Osteocyte (in vitro differentiated cells): ENCODE data around the gene ZNG1E. TPM values are rescaled to one million over a fixed set of nuclear protein-coding genes. Genes with fewer than 3 reads are reported as not detected.
"Not testable (repeated sequence)": the region's sequence is repeated elsewhere in the genome, so short reads cannot be mapped to it uniquely, and the experiment has no call there.

Experiments used
- DNase-seq: peaks from one replicate; pipeline ENCODE4 v3.0.0; 2021; ENCODE audit warnings: mixed read lengths; ENCODE audit not compliant: unreplicated experiment; ENCODE audit errors: extremely low spot score
- H3K27ac Mint-ChIP-seq: one replicate; pipeline ENCODE4 v1.8.0; 2021; ENCODE audit warnings: mild to moderate bottlenecking, mixed read lengths; ENCODE audit not compliant: unreplicated experiment
- H3K27me3 Mint-ChIP-seq: one replicate; pipeline ENCODE4 v1.8.0; 2021; ENCODE audit warnings: mixed read lengths; ENCODE audit not compliant: unreplicated experiment
- H3K36me3 Mint-ChIP-seq: one replicate; pipeline ENCODE4 v1.8.0; 2021; ENCODE audit warnings: mixed read lengths; ENCODE audit not compliant: unreplicated experiment
- H3K4me1 Mint-ChIP-seq: one replicate; pipeline ENCODE4 v1.8.0; 2021; ENCODE audit warnings: mixed read lengths; ENCODE audit not compliant: unreplicated experiment
- H3K4me3 Mint-ChIP-seq: one replicate; pipeline ENCODE4 v1.8.0; 2021; ENCODE audit warnings: mild to moderate bottlenecking, moderate library complexity, mixed read lengths; ENCODE audit not compliant: unreplicated experiment
- H3K9me3 Mint-ChIP-seq: one replicate; pipeline ENCODE4 v1.8.0; 2021; ENCODE audit warnings: mixed read lengths; ENCODE audit not compliant: unreplicated experiment
- long read RNA-seq: library from polyadenylated mRNA; unstranded; transcript quantifications from one replicate; pipeline ENCODE4 v2.0.0, GENCODE V29; 2021
- total RNA-seq: library from RNA; stranded (reverse); gene quantifications from 2 replicates; pipeline ENCODE4 v1.2.1, GENCODE V29; 2021
- TF ChIP-seq, protein P1 (sequence below): fragments of 200-600 bp; sonication (generic); IDR thresholded peaks from 2 replicates; pipeline ENCODE4 v1.5.0; 2021; ENCODE audit warnings: antibody characterized with exemption, mild to moderate bottlenecking, moderate library complexity

ZNG1E gene
- 26.6 and 38.7 TPM in 2 replicates for total RNA-seq
- long read RNA-seq, transcript CBWD5-202 (3 exons, 1,347 nt): minor isoform, 9 of 150 reads
- long read RNA-seq, transcript CBWD5-207 (15 exons, 1,791 nt): major isoform, 56 of 150 reads
- long read RNA-seq, transcript CBWD5-233 (16 exons, 1,411 nt): minor isoform, 11 of 150 reads
- long read RNA-seq, transcript CBWD5-209 (14 exons, 1,242 nt): minor isoform, 8 of 150 reads
- long read RNA-seq, partial matches to known transcripts: 5 of 150 reads
- long read RNA-seq, other reads (novel, unspliced or antisense): 55 of 150 reads

DNA sequence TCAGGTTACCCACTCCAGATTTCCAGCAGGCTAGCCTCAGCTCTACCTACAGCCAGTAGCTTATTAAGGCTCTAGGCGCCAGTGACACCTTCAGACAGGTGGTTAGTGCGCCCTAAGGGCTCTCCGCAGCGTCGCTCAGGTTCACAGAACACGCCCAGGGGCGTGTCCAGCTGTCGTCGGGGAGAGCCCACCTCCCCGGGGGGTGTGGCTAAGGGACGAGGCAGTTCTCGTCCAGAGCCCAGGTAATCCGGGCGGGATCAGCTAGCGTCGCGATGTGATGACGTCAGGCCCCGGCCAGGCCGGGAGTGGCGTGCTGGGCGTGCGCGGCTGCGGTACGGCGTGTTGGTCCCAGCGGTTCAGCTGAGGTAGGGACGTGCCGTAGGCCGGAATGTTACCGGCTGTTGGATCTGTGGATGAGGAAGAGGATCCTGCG, at the start of gene ZNG1E:
TSS of gene ZNG1E (plus strand) at position 340 of the 433 bp plus-strand sequence. CDS start at position 389, 49 bp downstream.
- H3K36me3 Mint-ChIP-seq, H3K9me3 Mint-ChIP-seq, H3K27me3 Mint-ChIP-seq, DNase-seq, H3K4me1 Mint-ChIP-seq: not testable (repeated sequence)
- Mint-ChIP-seq H3K4me3 (peak within 1 kb of the TSS; percentile 70), H3K27ac (peak within 1 kb of the TSS; percentile 27)

DNA sequence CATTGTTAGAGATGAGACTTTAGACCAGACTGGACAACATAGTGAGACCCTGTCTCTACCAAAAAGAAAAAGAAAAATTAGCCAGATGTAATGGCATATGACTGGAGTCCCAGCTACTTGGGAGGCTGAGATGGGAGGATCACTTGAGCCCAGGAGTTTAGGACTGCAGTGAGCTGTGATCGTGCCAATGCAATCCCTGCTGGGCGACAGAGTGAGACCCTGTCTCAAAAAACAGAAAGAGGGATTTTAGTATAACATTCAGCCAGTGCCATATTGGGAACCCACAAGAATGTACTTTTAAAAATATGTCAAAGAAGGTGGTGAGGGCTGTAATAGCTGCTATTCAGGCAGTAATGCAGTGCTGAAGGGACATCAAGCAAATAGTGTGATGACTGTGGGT, 2.1 kb upstream of the ZNG1E start:
- H3K4me3 Mint-ChIP-seq, DNase-seq, H3K27ac Mint-ChIP-seq: not testable (repeated sequence)

DNA sequence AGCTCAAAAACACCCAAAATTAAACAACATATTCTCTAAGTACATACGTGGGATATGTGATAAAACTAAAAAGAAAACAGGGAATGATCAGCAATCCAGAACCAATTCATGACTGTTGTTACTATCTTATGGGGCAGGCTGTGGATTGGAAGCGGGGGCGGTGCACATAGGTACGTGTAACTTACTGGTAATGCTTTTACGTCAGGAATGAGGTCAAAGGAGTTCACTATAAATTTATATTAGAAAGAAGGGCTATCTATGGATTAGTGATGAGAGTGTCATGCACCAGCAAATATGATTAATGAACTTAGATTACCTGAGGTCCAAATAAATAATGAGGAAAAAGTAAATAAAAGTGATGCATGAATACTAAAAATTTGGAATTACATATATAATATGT, 710 bp upstream of the ZNG1E start:
- not testable (repeated sequence) for H3K27me3 Mint-ChIP-seq, H3K36me3 Mint-ChIP-seq, H3K9me3 Mint-ChIP-seq, H3K4me1 Mint-ChIP-seq, DNase-seq
- H3K4me3 Mint-ChIP-seq: peak overlapping the region; percentile 62
- H3K27ac Mint-ChIP-seq: peak overlapping the region; percentile 4

More for the DNA sequence above, 2.1 kb upstream of the ZNG1E start:
- not testable (repeated sequence) for H3K4me1 Mint-ChIP-seq, H3K36me3 Mint-ChIP-seq, H3K27me3 Mint-ChIP-seq, H3K9me3 Mint-ChIP-seq

DNA sequence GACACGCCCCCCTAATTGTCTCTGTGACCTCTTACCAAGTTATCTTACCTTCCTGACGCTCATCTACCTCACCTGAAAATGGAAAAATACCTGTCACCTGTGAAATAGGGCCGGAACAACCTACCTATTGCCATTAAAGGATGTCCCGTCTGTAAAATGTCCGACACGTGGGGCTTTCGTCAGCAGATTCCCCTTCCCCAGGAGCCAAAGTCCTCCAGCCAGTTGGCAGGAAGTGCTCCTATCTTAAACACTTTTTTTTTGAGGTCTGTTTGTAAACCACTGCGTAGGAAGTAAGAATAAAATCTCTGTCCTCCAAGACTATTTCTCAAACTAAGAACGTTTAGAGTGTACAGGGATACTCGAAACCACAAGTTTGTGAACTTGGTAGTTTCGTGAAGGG, 661 bp downstream of the ZNG1E start:
- not testable (repeated sequence) for DNase-seq, H3K9me3 Mint-ChIP-seq, H3K4me1 Mint-ChIP-seq, H3K27me3 Mint-ChIP-seq, H3K36me3 Mint-ChIP-seq
- peak overlapping the region; percentile 27 for H3K27ac Mint-ChIP-seq
- H3K4me3 Mint-ChIP-seq: peak overlapping the region; percentile 60

DNA sequence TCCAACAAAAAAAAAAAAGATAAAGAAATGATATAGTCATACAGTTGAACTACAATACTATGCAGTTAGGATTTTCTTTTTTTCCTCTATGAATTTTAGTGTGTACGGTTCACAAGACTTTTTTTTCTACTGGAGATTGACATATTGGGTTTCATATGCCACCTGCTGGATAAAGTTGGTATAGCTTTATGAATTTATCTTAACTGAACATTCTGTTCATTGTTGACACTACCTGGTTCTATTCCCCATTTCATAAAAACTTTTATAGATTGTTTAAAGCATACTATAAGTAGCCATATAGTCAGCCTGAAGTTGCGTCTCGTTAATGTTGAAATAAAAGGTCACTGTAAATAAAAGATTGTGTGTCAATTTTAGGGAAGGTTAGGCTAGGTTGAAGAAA, 2.8 kb downstream of the ZNG1E start:
- H3K36me3 Mint-ChIP-seq, H3K27ac Mint-ChIP-seq, DNase-seq, H3K4me3 Mint-ChIP-seq, H3K4me1 Mint-ChIP-seq, H3K27me3 Mint-ChIP-seq, H3K9me3 Mint-ChIP-seq: not testable (repeated sequence)
- TF ChIP-seq, protein P1, sequence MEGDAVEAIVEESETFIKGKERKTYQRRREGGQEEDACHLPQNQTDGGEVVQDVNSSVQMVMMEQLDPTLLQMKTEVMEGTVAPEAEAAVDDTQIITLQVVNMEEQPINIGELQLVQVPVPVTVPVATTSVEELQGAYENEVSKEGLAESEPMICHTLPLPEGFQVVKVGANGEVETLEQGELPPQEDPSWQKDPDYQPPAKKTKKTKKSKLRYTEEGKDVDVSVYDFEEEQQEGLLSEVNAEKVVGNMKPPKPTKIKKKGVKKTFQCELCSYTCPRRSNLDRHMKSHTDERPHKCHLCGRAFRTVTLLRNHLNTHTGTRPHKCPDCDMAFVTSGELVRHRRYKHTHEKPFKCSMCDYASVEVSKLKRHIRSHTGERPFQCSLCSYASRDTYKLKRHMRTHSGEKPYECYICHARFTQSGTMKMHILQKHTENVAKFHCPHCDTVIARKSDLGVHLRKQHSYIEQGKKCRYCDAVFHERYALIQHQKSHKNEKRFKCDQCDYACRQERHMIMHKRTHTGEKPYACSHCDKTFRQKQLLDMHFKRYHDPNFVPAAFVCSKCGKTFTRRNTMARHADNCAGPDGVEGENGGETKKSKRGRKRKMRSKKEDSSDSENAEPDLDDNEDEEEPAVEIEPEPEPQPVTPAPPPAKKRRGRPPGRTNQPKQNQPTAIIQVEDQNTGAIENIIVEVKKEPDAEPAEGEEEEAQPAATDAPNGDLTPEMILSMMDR: peak; percentile 29

DNA sequence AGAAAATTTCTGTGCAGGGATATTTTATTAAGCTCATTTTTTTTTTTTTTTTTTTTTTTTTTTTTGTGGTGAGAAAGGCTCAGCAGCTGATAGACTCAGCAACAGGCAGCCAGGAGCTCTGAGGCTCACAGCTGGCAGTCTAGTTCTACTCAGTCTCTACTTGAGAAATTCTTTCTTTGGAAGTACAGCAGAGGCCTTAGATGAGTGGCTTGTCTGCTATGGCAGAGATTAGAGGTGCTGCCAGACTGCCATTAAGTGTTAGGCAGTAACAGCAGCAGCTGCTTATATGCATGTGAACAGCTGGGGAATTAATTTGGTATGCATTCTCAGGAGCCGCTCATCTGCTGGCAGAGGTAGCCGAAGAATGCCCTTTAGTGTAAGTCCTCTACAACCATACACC, 27.8 kb downstream of the ZNG1E start:
- H3K9me3 Mint-ChIP-seq, H3K4me3 Mint-ChIP-seq: not testable (repeated sequence)

DNA sequence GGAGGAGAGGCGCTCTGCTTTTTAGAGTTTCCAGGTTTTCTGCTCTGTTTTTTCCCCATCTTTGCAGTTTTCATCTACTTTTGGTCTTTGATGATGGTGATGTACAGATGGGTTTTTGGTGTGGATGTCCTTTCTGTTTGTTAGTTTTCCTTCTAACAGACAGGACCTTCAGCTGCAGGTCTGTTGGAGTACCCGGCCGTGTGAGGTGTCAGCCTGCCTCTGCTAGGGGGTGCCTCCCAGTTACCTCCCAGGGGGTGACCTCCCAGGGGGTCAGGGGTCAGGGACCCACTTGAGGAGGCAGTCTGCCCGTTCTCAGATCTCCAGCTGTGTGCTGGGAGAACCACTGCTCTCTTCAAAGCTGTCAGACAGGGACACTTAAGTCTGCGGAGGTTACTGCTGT, 38.7 kb downstream of the ZNG1E start:
- H3K27me3 Mint-ChIP-seq, H3K9me3 Mint-ChIP-seq, DNase-seq, H3K4me3 Mint-ChIP-seq, H3K4me1 Mint-ChIP-seq, H3K36me3 Mint-ChIP-seq, H3K27ac Mint-ChIP-seq: not testable (repeated sequence)

More for the DNA sequence above, 27.8 kb downstream of the ZNG1E start:
- not testable (repeated sequence) for H3K4me1 Mint-ChIP-seq, DNase-seq, H3K27ac Mint-ChIP-seq, H3K27me3 Mint-ChIP-seq, H3K36me3 Mint-ChIP-seq

DNA sequence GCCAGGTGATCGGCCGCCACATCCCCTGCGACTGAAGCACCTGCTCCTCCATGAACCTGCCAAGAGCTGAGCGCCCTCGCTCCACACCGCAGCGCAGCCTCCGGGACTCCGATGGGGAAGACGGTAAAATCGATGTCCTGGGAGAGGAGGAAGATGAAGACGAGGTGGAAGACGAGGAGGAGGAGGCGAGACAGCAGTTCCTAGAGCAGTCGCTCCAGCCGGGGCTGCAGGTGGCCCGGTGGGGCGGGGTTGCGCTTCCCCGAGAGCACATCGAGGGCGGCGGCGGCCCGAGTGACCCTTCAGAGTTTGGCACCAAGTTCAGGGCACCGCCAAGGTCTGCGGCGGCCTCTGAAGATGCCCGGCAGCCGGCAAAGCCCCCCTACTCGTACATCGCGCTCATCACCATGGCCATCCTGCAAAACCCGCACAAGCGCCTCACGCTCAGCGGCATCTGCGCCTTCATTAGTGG, 61.4 kb downstream of the ZNG1E start, which contains the start of gene FOXD4L4:
TSS of gene FOXD4L4 (plus strand) at position 51 of the 469 bp plus-strand sequence. CDS start at position 51, 0 bp downstream.
- not testable (repeated sequence) for H3K4me3 Mint-ChIP-seq, H3K9me3 Mint-ChIP-seq, H3K4me1 Mint-ChIP-seq, H3K36me3 Mint-ChIP-seq, H3K27ac Mint-ChIP-seq, H3K27me3 Mint-ChIP-seq
- DNase-seq: peak; percentile 83

DNA sequence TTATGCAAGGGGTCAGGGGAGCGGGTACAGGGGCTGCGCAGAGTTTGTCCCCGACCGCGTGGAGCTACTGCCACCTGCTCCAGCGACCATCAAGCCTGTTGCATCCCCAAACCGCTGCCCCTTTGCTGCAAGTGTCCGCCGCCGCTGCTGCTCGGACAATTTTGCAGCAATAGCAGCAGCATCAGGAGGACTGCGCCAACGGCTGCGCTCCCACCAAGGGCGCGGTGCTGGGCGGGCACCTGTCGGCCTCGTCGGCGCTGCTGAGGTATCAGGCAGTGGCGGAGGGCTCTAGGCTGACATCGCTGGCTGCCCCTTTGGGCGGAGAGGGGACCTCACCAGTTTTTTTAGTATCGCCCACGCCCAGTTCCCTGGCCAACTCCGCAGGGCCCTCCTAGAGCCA, 62.4 kb downstream of the ZNG1E start:
- H3K27ac Mint-ChIP-seq, H3K4me1 Mint-ChIP-seq, H3K4me3 Mint-ChIP-seq, H3K36me3 Mint-ChIP-seq, DNase-seq, H3K9me3 Mint-ChIP-seq, H3K27me3 Mint-ChIP-seq: not testable (repeated sequence)
